Kidney glomerular epithelial cell (primary cell): ENCODE results near the gene ADAP1.
A peak's percentile ranks its signal among the peaks of the same experiment; 100 is the strongest.
"Not testable (repeated sequence)": the region's sequence is repeated elsewhere in the genome, so short reads cannot be mapped to it uniquely, and the experiment has no call there.

Experiments
- DNase-seq: peaks from one replicate; lab custom pipeline; 2025; lab: John Stamatoyannopoulos, UW

ADAP1 gene

GRCh38 chr7:974820-975681 lies 20.6 kb upstream of the ADAP1 start, which contains the start of gene COX19:
Gene COX19 (minus strand): TSS chr7:975549. CDS start chr7:975509, 40 bp downstream.
- peak; percentile 62 for DNase-seq

DNA sequence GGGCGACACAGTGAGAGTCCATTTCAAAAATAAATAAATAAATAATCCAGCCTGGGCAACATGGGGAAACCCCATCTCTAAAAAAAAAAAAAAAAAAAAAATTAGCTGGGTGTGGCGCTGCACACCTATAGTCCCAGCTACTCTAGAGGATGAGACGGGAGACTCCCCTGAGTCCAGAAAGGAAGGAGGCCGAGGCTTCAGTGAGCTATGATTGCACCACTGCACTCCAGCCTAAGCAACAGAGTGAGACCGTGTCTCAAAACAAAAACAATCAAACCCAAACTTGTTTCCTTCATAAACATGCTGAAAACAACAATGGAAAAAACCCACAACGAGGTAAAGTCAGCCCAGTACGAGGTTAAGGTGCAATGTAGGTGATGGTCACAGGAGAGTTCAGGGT lies 19.7 kb upstream of the ADAP1 start:
- peak; percentile 10 for DNase-seq

GRCh38 chr7:973312-973711 lies 18.8 kb upstream of the ADAP1 start:
- DNase-seq, result no peak

- no peak for DNase-seq
Measured at GRCh38 chr7:972676-973309, 18.3 kb upstream of the ADAP1 start.

- no peak for DNase-seq
Measured at GRCh38 chr7:972110-972509, 17.6 kb upstream of the ADAP1 start.

GRCh38 chr7:970744-971143 lies 16.3 kb upstream of the ADAP1 start:
- no peak for DNase-seq

DNA sequence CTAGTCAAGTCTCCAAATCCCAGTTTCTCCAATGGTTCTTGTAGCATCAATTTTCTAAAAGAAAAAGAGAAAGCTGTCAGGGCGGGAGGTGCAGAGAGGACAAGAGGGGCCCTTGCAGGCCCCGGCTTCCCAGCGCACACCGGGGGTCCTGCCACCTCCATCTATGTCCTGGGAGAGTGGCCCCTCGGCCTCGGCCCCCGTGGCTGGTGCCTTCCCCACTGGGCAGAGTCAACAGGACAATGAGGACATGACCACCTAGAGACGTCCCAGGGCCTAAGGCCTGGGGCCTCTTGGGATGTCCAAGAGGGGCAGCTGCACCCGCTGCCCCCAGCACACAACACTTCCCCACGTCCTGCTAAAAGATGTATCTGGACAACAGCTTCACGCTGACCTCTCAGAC lies 14.9 kb upstream of the ADAP1 start:
- no peak for DNase-seq

GRCh38 chr7:968205-969105 lies 14.0 kb upstream of the ADAP1 start:
- no peak for DNase-seq

GRCh38 chr7:967361-968082 lies 13.0 kb upstream of the ADAP1 start:
- no peak for DNase-seq

DNA sequence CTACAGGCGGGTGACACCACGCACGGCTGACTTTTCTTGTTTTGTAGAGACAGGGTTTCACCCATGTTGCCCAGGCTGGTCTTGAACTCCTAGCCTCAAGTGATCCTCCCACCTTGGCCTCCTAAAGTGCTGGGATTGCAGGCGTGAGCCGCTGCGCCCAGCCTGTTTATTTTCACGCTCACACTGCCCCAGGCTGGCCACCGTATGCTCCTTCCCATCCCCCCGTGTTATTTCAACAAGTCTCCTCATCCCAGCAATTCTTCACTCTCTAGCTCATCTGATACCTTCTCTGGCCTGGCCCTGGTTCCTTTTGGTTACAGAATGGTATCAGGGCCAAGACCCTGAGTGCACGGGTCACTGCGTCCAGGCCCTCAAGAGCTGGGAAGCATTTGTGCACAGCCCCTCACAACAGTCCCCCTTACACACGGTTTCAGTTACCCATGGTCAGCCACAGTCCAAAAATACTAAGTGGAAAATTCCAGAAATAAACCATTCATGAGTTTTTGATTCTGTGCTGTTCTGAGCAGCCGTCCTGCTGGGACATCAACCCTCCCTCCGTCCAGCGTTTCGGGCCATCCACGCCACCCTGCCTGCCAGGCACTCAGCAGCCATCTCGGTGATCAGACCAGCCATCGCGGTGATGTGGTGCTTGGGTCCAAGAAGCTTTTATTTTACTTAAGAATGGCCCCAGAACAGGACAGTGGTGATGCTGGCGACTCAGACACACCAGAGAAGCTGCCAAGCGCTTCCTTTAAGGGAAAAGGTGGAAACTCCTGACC lies 12.0 kb upstream of the ADAP1 start:
- DNase-seq, result no peak

DNA sequence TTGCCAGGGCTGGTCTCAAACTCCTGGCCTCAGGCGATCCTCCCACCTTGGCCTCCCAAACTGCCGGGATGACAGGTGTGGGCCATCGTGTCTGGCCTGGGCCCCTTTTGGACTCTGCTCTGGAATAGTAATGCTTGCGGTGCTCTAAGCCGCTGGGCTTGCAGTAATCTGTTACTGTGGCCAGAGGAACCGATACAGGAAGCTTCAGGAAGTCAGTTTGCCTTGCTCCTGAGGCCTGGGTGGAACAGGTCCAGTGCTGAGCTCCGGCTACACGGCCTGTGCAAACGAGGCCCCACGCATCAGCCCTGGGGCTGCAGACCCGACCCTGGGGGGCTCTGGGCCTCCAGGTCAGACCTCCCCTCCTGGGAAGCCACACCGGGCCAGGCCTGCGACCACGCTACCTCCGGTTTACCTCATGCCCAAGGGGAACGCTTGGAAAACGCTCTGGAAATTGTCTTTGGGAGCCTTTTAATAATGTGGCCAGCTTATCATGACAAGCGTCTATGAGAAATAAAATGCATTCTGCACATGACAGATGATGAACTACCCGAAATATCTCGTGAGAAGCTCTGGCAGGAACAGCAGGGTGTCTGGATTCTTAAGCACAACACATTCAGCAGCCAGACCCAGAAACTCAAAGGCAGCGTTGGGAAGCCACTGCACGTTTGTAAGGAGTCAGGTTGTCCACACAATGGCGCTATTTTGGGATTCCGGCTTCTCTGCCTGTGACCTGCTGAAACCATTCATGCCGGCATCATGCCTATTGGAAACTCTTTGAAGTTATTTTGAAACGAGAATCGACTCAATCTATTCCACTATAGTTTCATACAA lies 10.1 kb upstream of the ADAP1 start:
- no peak for DNase-seq

DNA sequence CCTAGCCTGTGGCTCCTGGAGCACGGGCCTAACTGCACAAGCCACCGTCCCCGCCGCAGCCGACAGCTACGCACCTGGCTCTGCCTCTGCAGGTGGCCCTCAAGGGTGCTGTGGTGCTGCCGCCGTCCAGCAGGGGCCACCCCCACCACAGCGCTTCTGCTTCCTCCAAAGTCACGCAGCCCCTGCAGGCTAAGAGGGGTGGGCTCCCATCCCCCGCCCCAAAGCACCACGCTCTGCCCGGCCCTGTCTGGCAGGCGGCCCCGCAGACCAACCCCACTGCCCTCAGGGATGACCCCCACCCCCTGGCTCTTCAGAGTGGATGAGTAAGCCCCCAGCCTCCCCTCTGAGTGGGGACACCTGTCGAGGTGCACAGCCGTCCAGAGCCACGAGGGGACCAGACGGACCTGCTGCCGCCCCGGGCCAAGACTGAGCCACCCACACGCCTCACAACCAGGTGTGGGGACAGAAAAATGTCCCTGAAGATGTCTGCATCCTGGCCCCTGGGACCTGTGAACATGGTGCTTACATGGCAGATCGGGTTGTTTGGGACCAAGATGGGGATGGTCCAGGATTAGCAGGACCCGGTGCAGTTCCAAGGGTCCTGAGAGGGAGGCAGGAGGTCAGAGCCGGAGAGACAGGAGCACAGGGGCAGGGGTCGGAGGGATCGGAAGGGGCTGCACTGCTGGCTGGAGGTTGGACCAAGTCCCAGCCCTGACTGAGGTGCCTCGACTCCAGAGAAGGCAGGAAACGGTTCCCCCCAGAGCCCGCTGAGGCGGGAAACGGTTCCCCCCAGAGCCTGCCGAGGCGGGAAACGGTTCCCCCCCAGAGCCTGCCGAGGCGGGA lies 9.0 kb upstream of the ADAP1 start:
- DNase-seq, result no peak

DNA sequence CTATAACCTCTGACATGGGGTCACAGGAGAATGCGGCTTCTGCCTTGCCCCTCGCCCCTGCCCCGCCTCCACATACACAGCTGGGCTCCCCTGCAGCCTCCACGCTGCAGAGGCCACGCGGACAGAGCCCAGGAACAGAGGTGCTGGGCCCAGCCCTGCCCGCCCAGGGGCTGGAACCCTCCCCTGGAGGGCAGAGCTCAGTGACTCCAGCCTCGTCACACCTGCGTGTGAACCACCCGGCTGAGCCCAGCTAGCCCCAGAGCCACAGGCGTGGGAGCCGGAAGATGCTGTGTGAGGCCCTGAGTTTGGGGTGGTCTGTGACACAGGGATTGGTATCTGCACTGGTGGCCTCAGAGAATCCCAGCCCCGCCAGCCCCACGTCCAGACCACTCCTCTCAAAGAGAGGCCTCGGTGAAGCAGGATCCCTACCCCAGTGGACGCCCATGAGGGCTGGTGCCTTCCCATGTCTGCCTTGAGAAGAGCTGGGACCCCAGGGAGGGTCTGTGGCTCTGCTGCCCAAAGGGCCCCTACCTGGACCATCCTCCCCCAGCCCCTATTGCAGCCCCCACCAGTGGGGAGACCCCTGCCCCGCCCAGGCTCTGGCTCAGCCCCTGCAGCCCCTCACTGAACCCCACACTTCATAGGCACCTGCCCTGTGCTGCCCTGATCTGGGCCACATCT lies 8.1 kb upstream of the ADAP1 start:
- DNase-seq, result no peak

DNA sequence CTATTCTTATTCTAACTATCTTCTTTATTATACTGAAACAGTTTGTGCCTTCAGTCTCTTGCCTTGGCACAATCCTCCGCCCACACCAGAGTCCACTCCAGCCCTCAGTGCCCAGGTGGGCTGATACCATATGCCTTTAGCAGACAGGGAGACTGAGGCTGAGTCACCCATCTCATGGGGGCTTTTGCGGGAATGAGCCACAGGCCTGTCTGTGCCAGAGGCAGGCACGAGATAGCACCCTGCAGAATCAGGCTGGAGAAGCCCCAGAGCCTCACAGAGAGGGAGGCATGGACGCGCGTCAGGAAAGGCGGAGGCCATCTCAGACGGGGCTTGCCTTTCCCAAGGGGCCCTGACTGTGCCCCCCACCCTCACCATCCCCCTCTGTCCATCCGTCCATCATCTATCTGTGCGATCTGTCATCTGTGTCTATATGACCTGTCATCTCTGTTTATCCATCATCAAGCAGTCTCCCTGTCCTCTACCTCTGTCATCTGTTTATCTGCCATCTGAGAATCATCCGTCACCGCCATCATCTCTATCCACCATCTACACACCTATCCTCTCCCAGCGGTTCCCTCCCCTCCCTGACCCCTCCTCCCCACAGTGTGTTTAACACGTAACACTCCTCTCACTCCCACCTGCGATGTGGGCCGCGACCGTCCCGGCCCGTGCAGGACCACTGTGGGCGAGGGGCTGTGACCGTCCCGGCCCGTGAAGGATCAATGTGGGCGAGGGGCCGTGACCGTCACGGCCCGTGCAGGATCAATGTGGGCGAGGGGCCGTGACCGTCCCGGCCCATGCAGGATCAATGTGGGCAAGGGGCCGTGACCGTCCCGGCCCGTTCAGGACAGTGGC lies 7.3 kb upstream of the ADAP1 start:
- DNase-seq, result no peak

GRCh38 chr7:960972-961371 lies 6.5 kb upstream of the ADAP1 start:
- DNase-seq, result not testable (repeated sequence)

DNA sequence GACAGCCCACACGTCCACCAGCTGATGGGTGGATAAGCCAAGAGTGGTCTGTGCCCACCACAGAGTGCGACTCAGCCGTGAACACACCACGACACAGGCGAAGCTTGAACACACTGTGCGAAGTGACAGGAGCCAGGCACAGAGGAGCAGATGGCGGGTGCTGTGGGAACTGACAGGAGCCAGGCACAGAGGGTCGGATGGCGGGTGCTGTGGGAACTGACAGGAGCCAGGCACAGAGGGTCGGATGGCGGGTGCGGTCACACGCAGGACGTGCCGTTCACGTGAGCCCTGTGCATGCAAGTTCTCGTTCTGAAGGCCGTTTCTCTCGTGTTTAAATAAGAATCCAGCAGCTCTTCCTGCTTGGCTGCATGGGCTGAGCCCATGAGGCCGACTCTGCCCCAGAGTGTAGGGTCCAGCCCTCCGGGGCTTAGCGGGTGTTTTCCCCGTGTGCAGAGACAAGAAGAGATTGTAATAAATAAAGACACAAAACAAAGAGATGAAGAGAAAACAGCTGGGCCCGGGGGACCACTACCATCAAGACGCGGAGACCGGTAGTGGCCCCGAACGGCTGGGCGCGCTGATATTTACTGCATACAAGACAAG lies 5.9 kb upstream of the ADAP1 start:
- DNase-seq, result no peak

DNA sequence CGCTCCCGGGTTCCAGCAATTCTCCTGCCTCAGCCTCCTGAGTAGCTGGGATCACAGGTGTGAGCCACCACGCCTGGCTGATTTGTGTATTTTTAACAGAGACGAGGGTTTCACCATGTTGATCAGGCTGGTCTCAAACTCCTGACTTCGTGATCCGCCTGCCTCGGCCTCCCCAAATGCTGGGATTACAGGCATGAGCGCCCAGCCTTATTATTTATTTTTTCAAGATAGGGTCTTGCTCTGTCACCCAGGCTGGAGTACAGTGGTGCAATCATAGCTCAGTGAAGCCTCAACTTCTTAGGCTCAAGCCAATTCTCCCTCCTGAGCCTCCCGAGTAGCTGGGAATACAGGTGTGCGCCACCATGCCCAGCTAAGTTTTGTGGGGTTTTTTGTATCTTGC lies 5.3 kb upstream of the ADAP1 start:
- DNase-seq, result not testable (repeated sequence)
